A549 (cell line): Measurements from ENCODE around the gene MAPK6. TPM values are rescaled to one million over a fixed set of nuclear protein-coding genes. Genes with fewer than 3 reads are reported as not detected.
"Not testable (repeated sequence)": the region's sequence is repeated elsewhere in the genome, so short reads cannot be mapped to it uniquely, and the experiment has no call there.

Source experiments
- ATAC-seq, 2 experiments: fragments of 200-7000 bp in 1 of 2; fragments of >200 bp in 1 of 2; cut with Nextera tagmentation in 1 of 2; cut with Tn5 transposase in 1 of 2; 3 replicates each; pipeline versions ENCODE4 v1.8.0 to v1.9.1; 2018 to 2020; ENCODE audit warnings: mild to moderate bottlenecking in 1 of 2, moderate library complexity in 1 of 2
- CTCF ChIA-PET: fragments of 300-600 bp; sonication (Branson Sonifier 250); formaldehyde crosslinking; extraction: SDS; loops from one replicate; lab custom pipeline; 2021; ENCODE audit warnings: antibody characterized with exemption, inconsistent platforms; lab: Yijun Ruan, JAX
- POLR2A ChIA-PET: fragments of 350-600 bp; formaldehyde crosslinking; extraction: SDS; loops from one replicate; lab custom pipeline; 2021; ENCODE audit warnings: antibody characterized with exemption, inconsistent platforms; lab: Yijun Ruan, JAX
- DNase-seq, 2 experiments: peaks; one replicate each; pipeline versions ENCODE4 v3.0.0 to v3.0.0-alpha.2; 2011 to 2016; ENCODE audit warnings: low read depth in 1 of 2, low spot score in 1 of 2
- FAIRE-seq: peaks from 2 replicates; lab custom pipeline; 2011; peaks lifted over from hg19 to GRCh38; lab: Jason Lieb, UNC
- H3K27ac ChIP-seq, 2 experiments: fragments of >200 bp; sonication (Bioruptor Twin); formaldehyde crosslinking; 3 replicates each; pipeline ENCODE4 v1.5.1; 2016 to 2017
- H3K4me1 ChIP-seq: fragments of >200 bp; sonication (Bioruptor Twin); formaldehyde crosslinking; 3 replicates; pipeline ENCODE4 v1.6.1; 2016
- H3K4me2 ChIP-seq: fragments of >200 bp; sonication (Bioruptor Twin); formaldehyde crosslinking; 3 replicates; pipeline ENCODE4 v1.6.1; 2016
- H3K4me3 ChIP-seq: fragments of >200 bp; sonication (Bioruptor Twin); formaldehyde crosslinking; 3 replicates; pipeline ENCODE4 v1.5.1; 2016
- H3K9me3 ChIP-seq: fragments of >200 bp; sonication (Bioruptor Twin); formaldehyde crosslinking; 3 replicates; pipeline ENCODE4 v1.6.1; 2016
- CBX8 ChIP-seq: fragments of 200-600 bp; sonication (generic); IDR thresholded peaks from 2 replicates; pipeline ENCODE4 v1.6.1; 2016
- CEBPB ChIP-seq, 2 experiments: fragments of >200 bp in 1 of 2; sonication (Bioruptor Twin) in 1 of 2; formaldehyde crosslinking in 1 of 2; IDR thresholded peaks; 2 replicates each; pipeline ENCODE4 v1.6.1; 2012 to 2016
- FOXS1 ChIP-seq: fragments of 250-450 bp; sonication (Bioruptor Pico); IDR thresholded peaks from 2 replicates; pipeline ENCODE4 v1.5.0; 2020; ENCODE audit warnings: mild to moderate bottlenecking, moderate library complexity
- HES2 ChIP-seq: fragments of >200 bp; sonication (Bioruptor Twin); formaldehyde crosslinking; IDR thresholded peaks from 2 replicates; pipeline ENCODE4 v1.6.1; 2016
- HOXB13 ChIP-seq: fragments of 250-450 bp; sonication (Bioruptor Pico); IDR thresholded peaks from 2 replicates; pipeline ENCODE4 v1.5.0; 2020; ENCODE audit warnings: low read depth, mild to moderate bottlenecking, moderate library complexity
- KDM1A ChIP-seq: fragments of 200-600 bp; sonication (generic); IDR thresholded peaks from 2 replicates; pipeline ENCODE4 v1.6.1; 2016; ENCODE audit warnings: low read depth, mild to moderate bottlenecking
- MAZ ChIP-seq: fragments of 150-350 bp; IDR thresholded peaks from 2 replicates; pipeline ENCODE4 v1.6.1; 2014; ENCODE audit warnings: antibody characterized with exemption, low read depth, low read length, borderline replicate concordance
- MYC ChIP-seq: IDR thresholded peaks from 2 replicates; pipeline ENCODE4 v1.6.1; 2012; ENCODE audit warnings: mild to moderate bottlenecking, inconsistent platforms, low read length, improper control_type of control experiment, borderline replicate concordance
- NFE2L2 ChIP-seq: fragments of 150-350 bp; conservative IDR thresholded peaks from 2 replicates; pipeline ENCODE4 v1.6.1; 2014; ENCODE audit warnings: low read length
- PHF8 ChIP-seq: fragments of 200-600 bp; sonication (generic); IDR thresholded peaks from 2 replicates; pipeline ENCODE4 v1.6.1; 2016; ENCODE audit warnings: low read depth, mild to moderate bottlenecking, antibody characterized with exemption, moderate library complexity, borderline replicate concordance
- SREBF2 ChIP-seq: fragments of 450-650 bp; IDR thresholded peaks from 2 replicates; pipeline ENCODE4 v1.6.1; 2014; ENCODE audit warnings: mild to moderate bottlenecking, moderate library complexity
- TP53 ChIP-seq: fragments of 250-450 bp; sonication (Bioruptor Pico); IDR thresholded peaks from 2 replicates; pipeline ENCODE4 v1.5.0; 2021; ENCODE audit warnings: mild to moderate bottlenecking, moderate library complexity
- ZSCAN20 ChIP-seq: fragments of 250-450 bp; sonication (Bioruptor Pico); IDR thresholded peaks from 2 replicates; pipeline ENCODE4 v1.8.0; 2022; ENCODE audit warnings: mild to moderate bottlenecking, moderate library complexity
- WGBS: methylation state at CpG from one replicate; pipeline ENCODE4 v1.1.6; 2017; ENCODE audit errors: missing lambda C conversion rate; 5-methylcytosine and 5-hydroxymethylcytosine counted together
- polyA plus RNA-seq, 4 experiments: library from polyadenylated mRNA; depleted of rRNA in 3 of 4; stranded (reverse); fragments of >200 nt; fragmentation: RNase III in 1 of 4; extraction: RNeasy Plus Mini Kit Qiagen cat#74134 plus additional on column Dnase treatment in 1 of 4; gene quantifications; 2 replicates in 3 of 4; 3 replicates in 1 of 4; pipeline ENCODE4 v1.2.3, GENCODE V29; 2011 to 2017
- TF ChIP-seq, protein P1 (sequence below): fragments of 250-450 bp; sonication (Bioruptor Pico); IDR thresholded peaks from 2 replicates; pipeline ENCODE4 v1.5.0; 2021; ENCODE audit warnings: mild to moderate bottlenecking, moderate library complexity, borderline replicate concordance
- TF ChIP-seq, protein P2 (sequence below): fragments of 200-600 bp; sonication (generic); IDR thresholded peaks from 2 replicates; pipeline ENCODE4 v1.6.1; 2016; ENCODE audit warnings: antibody characterized with exemption, mild to moderate bottlenecking, moderate library complexity

Gene MAPK6
- polyA plus RNA-seq, 2 of the 4 experiments (the other 2 are of a cell fraction): 49.1 to 126 TPM

DNA sequence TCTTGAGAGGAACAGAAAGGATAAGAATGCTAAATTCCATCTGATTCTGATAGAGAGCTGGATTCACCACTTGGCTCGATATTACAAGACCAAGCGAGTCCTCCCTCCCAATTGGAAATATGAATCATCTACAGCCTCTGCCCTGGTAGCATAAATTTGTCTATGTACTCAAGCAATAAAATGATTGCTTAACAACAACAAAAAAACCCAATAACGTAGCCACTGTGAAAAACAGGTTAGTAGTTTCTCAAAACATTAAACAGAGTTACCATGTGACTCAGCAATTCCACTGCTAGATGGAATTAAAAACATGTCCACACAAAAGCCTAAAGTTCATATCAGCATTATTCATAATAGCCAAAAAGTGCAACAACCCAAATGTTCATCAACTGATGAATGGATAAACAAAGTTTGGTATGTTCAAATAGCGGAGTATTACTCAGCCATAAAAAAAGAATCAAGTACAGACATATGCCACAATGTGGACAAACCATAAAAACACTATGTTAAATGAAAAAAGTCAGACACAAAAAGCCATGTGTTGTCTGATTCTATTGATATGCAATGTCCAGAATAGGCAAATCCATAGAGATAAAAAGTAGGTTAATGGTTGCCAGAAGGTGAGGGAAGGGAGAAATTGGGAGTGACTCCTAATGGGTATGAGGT is 76.7 kb downstream of the MAPK6 start (continued):
- TF ChIP-seq HES2: peak; percentile 54; the same call in 1 of the 2 replicates

DNA sequence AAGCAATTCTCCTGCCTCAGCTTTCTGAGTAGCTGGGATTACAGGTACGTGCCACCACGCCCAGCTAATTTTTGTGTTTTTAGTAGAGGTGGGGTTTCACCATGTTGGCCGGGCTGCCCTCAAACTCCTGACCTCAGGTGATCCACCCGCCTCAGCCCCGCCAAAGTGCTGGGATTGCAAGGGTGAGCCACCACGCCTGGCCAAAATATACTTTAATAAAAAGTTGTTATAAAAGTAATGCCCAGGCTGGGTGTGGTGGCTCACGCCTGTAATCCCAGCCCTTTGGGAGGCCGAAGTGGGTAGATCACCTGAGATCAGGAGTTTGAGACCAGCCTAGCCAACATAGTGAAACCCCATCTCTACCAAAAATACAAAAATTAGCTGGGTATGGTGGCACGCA is 77.5 kb downstream of the MAPK6 start:
- FAIRE-seq, H3K4me2 ChIP-seq, H3K9me3 ChIP-seq, H3K4me3 ChIP-seq, POLR2A ChIA-PET, DNase-seq, ATAC-seq: not testable (repeated sequence)
- CTCF ChIA-PET: interaction anchor here (0.6 to 1.4 kb wide), 4 partner anchors 11 to 154 kb away, joined by 3 to 4 read pairs (median 3); no protein-coding TSS in a partner anchor
- Histone ChIP-seq H3K4me1 (peaks cover 43% of the 10 kb centered on the region), H3K27ac (peak overlapping the region; percentile 83 to 91)
- WGBS: 94% methylated on average over 9 of the region's 9 CpGs

DNA sequence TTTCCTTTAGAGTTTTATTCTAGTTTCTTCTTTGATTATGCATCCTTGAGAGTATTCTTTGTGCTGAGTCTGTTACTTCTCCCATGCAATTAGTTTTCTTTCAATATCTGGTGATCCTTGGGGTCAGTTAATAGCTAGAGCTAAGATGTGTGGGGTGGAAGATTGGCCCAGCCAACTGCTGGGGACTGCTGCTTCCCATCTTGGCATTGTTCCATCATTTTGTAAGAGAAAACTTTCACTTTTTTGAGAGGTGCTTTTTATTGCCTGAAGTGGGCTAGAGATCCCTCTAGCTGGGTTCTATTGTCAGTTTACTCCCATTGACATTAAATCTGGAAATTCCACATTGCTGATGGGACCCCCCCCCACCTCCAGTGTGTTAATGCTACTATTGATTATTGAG is 78.2 kb downstream of the MAPK6 start:
- peak overlapping the region; percentile 83 to 91; a peak in 5 of 6 replicates for H3K27ac ChIP-seq
- FAIRE-seq (no peak), DNase-seq (no peak), ATAC-seq (no peak)
- ChIA-PET POLR2A (interaction anchor here (0.6 to 0.9 kb wide), 5 partner anchors 28 to 132 kb away, joined by 3 to 6 read pairs (median 3); no protein-coding TSS in a partner anchor), CTCF (interaction anchor here (0.6 to 1.4 kb wide), 12 partner anchors 10 to 154 kb away, joined by 3 to 5 read pairs (median 3); no protein-coding TSS in a partner anchor)
- H3K9me3 ChIP-seq: no peaks in the 10 kb centered on the region
- H3K4me2 ChIP-seq: peak overlapping the region; percentile 6; the same call in 1 of the 3 replicates
- H3K4me1 ChIP-seq: peaks cover 47% of the 10 kb centered on the region
- H3K4me3 ChIP-seq: no peak overlapping the region
- no peak for TF ChIP-seq MAZ
- TF ChIP-seq, protein P1, sequence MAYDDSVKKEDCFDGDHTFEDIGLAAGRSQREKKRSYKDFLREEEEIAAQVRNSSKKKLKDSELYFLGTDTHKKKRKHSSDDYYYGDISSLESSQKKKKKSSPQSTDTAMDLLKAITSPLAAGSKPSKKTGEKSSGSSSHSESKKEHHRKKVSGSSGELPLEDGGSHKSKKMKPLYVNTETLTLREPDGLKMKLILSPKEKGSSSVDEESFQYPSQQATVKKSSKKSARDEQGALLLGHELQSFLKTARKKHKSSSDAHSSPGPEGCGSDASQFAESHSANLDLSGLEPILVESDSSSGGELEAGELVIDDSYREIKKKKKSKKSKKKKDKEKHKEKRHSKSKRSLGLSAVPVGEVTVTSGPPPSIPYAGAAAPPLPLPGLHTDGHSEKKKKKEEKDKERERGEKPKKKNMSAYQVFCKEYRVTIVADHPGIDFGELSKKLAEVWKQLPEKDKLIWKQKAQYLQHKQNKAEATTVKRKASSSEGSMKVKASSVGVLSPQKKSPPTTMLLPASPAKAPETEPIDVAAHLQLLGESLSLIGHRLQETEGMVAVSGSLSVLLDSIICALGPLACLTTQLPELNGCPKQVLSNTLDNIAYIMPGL: no peak
- TF ChIP-seq FOXS1 (CRISPR knock-in tag): no peak
- no peak for TF ChIP-seq PHF8
- TF ChIP-seq, protein P2, sequence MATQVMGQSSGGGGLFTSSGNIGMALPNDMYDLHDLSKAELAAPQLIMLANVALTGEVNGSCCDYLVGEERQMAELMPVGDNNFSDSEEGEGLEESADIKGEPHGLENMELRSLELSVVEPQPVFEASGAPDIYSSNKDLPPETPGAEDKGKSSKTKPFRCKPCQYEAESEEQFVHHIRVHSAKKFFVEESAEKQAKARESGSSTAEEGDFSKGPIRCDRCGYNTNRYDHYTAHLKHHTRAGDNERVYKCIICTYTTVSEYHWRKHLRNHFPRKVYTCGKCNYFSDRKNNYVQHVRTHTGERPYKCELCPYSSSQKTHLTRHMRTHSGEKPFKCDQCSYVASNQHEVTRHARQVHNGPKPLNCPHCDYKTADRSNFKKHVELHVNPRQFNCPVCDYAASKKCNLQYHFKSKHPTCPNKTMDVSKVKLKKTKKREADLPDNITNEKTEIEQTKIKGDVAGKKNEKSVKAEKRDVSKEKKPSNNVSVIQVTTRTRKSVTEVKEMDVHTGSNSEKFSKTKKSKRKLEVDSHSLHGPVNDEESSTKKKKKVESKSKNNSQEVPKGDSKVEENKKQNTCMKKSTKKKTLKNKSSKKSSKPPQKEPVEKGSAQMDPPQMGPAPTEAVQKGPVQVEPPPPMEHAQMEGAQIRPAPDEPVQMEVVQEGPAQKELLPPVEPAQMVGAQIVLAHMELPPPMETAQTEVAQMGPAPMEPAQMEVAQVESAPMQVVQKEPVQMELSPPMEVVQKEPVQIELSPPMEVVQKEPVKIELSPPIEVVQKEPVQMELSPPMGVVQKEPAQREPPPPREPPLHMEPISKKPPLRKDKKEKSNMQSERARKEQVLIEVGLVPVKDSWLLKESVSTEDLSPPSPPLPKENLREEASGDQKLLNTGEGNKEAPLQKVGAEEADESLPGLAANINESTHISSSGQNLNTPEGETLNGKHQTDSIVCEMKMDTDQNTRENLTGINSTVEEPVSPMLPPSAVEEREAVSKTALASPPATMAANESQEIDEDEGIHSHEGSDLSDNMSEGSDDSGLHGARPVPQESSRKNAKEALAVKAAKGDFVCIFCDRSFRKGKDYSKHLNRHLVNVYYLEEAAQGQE: no peak
- TF ChIP-seq HOXB13 (CRISPR knock-in tag): no peak
- TF ChIP-seq MYC: no peak
- TF ChIP-seq ZSCAN20: no peak
- TF ChIP-seq SREBF2: no peak
- no peak for TF ChIP-seq CBX8
- no peak for TF ChIP-seq KDM1A
- no peak for TF ChIP-seq TP53 (CRISPR knock-in tag)
- TF ChIP-seq NFE2L2: no peak

DNA sequence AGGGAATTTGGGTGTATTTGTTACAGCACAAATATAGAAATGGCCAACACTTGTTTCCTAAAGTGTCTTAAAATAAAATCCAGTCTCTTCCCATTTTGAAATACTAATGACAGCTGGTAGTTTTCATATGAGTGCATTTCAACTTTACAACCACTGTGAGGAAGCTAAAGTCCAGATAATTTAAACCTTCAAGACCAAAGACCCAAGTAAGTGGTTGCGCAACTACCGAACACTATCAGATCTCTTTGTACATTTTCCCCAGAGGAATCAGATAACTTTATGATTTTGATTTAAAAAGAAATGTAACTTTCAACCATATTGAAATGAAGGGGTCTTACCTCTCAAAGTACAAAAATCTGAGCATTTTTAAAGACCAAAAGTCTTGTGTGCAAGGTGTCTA is 79.3 kb downstream of the MAPK6 start:
- POLR2A ChIA-PET: no interaction called here
- DNase-seq: no peak
- ATAC-seq: no peak
- H3K4me2 ChIP-seq: no peak overlapping the region
- H3K4me3 ChIP-seq: no peak overlapping the region
- 93% methylated on average over 2 of the region's 2 CpGs for WGBS
- H3K27ac ChIP-seq: peak overlapping the region in 1 of 2 experiments; percentile 34; a peak in 1 of 6 replicates
- CTCF ChIA-PET: interaction anchor here (1.0 to 1.4 kb wide), 5 partner anchors 16 to 127 kb away, joined by 3 read pairs; no protein-coding TSS in a partner anchor
- H3K9me3 ChIP-seq: no peaks in the 10 kb centered on the region
- peaks cover 49% of the 10 kb centered on the region for H3K4me1 ChIP-seq
- no peak for FAIRE-seq
- TF ChIP-seq CEBPB (IDR thresholded peaks at IDR 0.05) (peak; percentile 93 to 95), MYC (no peak)
